Activated CD4-positive, alpha-beta T cell treated with anti-CD3 and anti-CD28 coated beads, Interleukin-2, Interleukin-6, amounts not matched to agents 100 ng/mL and 50 ng/mL, durations not matched to agents 16 hours and 8 hours (primary cell): Measurements from ENCODE around the gene MTIF3.
"Not testable (repeated sequence)": the region's sequence is repeated elsewhere in the genome, so short reads cannot be mapped to it uniquely, and the experiment has no call there.

Source experiments
- DNase-seq: peaks from one replicate; pipeline ENCODE4 v3.0.0-alpha.2; 2020

The MTIF3 gene

DNA sequence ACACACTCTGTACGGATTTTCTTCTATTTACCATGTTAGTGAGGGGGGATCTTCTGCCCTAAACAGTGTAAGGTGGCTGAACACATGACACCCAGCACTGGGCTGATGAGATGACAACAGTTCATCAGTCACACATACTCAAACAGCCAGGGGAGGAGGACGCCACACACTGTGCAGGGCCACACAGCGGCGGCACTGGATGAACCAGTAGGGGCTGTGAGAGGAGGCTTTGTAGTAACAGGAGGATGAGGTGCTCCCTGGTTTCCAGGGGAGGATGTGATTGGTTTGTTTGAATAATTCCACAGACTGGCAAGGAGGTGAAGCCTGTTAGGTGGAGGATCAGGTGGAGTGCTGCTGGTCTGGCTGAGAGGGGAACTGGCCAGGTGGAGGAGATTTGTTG lies 42.3 kb downstream of the MTIF3 start:
- DNase-seq, result no peak

- DNase-seq, result peak; percentile 60
Observed at GRCh38 chr13:27406178-27406939, 44.0 kb downstream of the MTIF3 start.

- DNase-seq, result no peak
Observed at GRCh38 chr13:27405546-27406134, 44.7 kb downstream of the MTIF3 start.

GRCh38 chr13:27404680-27405079 lies 45.7 kb downstream of the MTIF3 start:
- no peak for DNase-seq

GRCh38 chr13:27403727-27404385 lies 46.5 kb downstream of the MTIF3 start:
- DNase-seq, result no peak

- DNase-seq, result peak; percentile 16
Observed at GRCh38 chr13:27403203-27403678, 47.1 kb downstream of the MTIF3 start.

DNA sequence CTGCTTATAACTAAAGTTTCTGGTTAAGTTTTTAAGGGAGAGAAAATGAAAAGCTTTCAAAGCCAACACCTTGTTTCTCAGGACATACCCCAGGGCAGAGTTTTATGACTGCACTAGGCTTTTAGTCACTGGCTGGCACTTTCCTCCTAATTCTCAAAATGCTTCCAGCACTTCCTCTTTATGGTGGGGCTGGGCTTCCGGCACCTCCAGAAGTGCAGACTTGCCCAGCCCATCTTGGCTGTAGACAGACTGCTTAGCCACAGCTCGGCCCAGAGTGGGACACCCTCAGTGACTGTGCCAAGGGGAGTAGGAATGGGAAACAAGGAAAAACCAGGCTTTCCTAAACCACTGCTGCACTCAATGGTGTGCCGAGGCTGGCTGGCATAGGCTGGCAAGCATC lies 49.2 kb downstream of the MTIF3 start:
- DNase-seq, result no peak

DNA sequence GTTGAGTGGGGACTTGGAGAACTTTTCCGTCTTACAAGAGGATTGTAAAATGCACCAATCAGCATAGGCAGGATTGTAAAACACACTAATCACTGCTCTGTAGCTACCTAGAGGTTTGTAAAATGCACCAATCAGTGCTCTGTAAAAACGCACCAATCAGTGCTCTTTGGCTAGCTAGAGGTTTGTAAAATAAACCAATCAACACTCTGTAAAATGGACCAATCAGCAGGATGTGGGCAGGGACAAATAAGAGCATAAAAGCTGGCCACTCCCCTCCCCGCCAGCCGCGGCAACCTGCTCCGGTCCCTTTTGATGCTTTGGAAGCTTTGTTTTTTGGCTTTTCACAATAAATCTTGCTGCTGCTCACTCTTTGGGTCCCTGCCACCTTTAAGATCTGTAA lies 50.0 kb downstream of the MTIF3 start:
- not testable (repeated sequence) for DNase-seq

- DNase-seq, result no peak
Observed at GRCh38 chr13:27398360-27398759, 52.0 kb downstream of the MTIF3 start.

DNA sequence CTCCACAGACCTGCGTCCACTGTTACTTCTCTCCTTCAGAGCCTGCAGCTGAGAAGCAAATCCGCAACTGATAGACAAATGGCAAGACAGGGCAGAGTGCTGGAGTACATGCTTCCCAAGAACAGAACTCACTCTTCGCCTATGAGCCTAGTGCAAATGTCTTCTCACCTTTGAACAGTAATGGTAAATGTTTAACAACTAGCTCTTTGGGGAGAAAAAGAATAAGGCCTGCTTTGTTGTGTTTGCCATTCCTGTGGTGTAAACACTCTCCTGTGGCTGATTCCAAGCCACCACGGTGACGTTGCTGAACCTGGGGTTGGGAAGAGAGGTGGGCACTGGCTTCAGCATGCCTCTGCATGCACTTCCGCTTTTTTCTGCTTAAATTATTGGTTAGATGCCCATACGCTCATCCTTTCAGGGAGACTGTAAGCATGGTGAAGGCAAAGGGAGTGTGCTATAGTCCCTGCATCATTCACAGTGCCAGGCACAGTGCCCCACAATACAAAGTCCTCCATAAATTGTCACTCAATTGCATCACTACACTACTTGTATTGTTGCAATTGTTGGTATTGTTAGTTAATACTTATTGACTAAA lies 54.0 kb downstream of the MTIF3 start:
- no peak for DNase-seq

DNA sequence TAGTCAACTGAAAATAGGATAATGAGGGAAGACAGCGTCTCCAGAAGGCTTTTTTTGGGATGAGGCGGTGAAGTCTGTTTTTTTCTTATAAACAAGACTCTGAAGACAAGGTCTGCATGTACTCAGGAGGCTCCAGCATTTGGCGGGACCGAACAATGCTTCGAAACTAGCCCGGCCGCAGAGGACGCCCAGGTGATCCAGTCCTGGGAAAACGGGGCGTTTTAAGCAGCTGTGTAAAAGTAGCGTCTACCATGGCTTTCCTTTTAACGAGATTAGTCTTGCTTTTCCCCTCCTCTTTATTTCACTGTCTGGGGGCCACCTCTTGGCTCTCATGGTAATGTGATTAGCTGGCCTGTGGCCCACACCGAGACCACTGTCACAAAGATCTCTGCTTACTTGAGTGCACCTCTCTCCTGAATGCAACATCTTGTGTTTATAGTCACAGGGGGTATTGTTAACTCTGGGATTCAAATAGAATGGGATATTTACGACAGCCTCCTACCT lies 55.3 kb downstream of the MTIF3 start:
- DNase-seq, result no peak

- no peak for DNase-seq
Observed at GRCh38 chr13:27393101-27393500, 57.3 kb downstream of the MTIF3 start.

GRCh38 chr13:27391471-27391870 lies 58.9 kb downstream of the MTIF3 start:
- no peak for DNase-seq

DNA sequence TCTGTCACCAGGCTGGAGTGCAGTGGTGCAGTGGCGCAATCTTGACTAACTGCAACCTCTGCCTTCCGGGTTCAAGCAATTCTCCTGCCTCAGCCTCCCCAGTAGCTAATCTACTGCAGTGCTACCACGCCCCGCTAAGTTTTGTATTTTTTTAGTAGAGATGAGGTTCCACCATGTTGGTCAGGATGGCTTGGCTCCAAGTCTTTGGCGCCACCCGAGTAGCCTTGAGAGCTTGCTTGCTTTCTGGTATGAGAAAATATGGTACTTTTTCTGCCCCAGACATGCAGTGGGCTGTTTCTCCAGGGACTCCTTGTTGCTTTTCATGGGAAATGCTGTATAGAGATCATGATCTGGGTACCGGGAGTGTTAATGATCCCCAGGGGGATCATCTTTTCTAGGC lies 60.5 kb downstream of the MTIF3 start:
- no peak for DNase-seq

DNA sequence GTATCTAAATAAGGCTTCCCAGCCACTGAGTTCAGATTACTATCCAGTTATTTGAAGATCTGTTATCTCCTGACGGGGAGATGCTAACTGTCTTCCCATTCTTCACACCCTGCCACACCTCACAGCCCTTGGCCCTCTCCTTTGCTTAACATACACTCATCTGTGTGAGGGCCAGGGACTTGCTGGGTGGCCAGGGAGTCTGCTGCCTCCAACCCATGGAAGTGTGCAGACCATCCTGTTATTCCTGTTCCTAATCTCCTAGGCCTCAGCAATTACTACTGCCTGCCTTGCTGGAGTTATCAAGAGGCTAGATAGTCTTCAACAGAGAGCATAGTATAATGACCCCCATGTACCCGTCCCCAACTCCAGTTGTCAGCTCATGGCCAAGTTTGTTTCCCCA lies 62.1 kb downstream of the MTIF3 start:
- DNase-seq, result no peak
